A549 treated with AZD9567 at 1 μM for 4 hours (cell line): ENCODE results near the gene SSX4. TPM values are rescaled to one million over a fixed set of nuclear protein-coding genes. Genes with fewer than 3 reads are reported as not detected.

ENCODE experiments used
- total RNA-seq: library from RNA; stranded (reverse); fragments of 200-300 nt; extraction: Qiagen RNA extraction; gene quantifications from 5 replicates; pipeline ENCODE4 v1.2.3, GENCODE V29; 2022; ENCODE audit not compliant: insufficient read depth

Gene SSX4, protein sequence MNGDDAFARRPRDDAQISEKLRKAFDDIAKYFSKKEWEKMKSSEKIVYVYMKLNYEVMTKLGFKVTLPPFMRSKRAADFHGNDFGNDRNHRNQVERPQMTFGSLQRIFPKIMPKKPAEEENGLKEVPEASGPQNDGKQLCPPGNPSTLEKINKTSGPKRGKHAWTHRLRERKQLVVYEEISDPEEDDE
- total RNA-seq = not detected in 5 replicates

DNA sequence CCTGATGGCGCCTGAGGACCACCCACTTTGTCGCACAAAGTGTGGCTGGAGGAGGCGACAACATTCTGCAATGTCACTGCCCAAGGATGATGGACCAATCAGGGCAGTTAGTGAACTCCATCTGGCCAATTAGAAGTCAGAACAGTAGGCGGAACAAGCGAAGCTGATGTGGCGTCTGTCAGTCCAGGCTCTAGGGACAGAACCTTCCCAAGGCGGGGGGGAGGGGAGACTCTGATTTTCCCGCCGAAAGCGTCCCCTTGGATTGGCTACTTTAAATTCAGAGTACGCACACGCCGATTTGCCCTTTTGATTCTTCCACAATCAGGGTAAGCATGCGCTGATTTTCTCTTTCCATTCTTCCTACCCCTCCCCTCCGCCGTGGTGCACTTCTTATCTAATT is at the start of gene SSX4:
SSX4 (plus strand) TSS at position 301 of the 400 bp plus-strand sequence. CDS start 515 bp downstream, outside the sequence.

DNA sequence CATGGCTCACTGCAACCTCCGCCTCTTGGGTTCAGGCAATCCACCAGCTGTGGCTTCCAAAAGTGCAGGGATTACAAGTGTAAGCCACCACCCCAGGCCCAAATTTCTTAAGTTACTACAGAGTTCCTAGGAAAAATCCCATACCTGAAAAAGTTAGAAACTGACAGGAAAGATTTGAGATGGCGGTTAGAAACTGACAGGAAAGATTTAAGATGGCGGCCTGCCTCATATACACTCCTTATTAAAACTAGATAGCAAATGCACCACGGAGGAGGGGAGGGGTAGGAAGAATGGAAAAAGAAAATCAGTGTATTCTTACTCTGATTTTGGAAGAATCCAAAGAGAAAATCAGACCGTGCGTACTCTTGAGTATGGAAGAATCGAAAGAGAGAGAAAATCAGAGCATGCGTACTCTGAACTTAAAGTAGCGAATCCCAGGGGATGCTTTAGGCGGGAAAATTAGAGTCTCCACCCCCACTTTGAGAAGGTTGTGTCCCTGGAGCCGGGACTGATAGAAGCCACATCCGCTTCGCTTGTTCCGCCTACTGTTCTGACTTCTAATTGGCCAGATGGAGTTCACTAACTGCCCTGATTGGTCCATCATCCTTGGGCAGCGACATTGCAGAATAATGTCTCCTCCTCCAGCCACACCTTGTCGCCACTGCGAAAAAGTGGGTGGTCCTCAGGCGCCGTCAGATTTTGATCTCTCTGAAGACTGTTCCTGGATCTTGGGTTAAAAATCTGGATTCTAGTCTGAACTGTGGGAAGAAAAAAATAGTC is 26.8 kb upstream of the SSX4 start, which contains the start of gene SSX3:
SSX3 (minus strand) TSS at position 389 of the 780 bp plus-strand sequence. CDS start 1,454 bp downstream, outside the sequence.

DNA sequence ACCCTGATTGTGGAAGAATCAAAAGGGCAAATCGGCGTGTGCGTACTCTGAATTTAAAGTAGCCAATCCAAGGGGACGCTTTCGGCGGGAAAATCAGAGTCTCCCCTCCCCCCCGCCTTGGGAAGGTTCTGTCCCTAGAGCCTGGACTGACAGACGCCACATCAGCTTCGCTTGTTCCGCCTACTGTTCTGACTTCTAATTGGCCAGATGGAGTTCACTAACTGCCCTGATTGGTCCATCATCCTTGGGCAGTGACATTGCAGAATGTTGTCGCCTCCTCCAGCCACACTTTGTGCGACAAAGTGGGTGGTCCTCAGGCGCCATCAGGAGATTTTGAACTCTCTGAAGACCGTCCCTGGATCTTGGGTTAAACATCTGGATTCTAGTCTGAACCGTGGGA is 28.5 kb downstream of the SSX4 start, which contains the start of gene SSX4B:
SSX4B (minus strand) TSS at position 101 of the 400 bp plus-strand sequence. CDS start 588 bp downstream, outside the sequence.

Other genes starting within 250 kb of the SSX4 start
- gene SSX5, start 186.7 kb upstream of the SSX4 start, total RNA-seq = not detected in 5 replicates
- gene SSX1, start 128.1 kb upstream of the SSX4 start, total RNA-seq = not detected in 5 replicates
- gene SSX3, start 26.8 kb upstream of the SSX4 start, total RNA-seq = not detected in 5 replicates
- not detected in 5 replicates for gene SSX4B, start 28.4 kb downstream of the SSX4 start, total RNA-seq
- gene SLC38A5, start 86.7 kb downstream of the SSX4 start, total RNA-seq = 0.19 to 0.31 TPM (median 0.27 TPM) in 3 of 5 replicates, not detected in the others
- 69.3 to 81.1 TPM (median 71.8 TPM) in 5 replicates for gene FTSJ1, start 92.7 kb downstream of the SSX4 start, total RNA-seq
- gene PORCN, start 125.5 kb downstream of the SSX4 start, total RNA-seq = 13.8 to 17.0 TPM (median 15.7 TPM) in 5 replicates
- gene EBP, start 138.3 kb downstream of the SSX4 start, total RNA-seq = 143 to 159 TPM (median 152 TPM) in 5 replicates
- gene TBC1D25, start 156.2 kb downstream of the SSX4 start, total RNA-seq = 9.7 to 13.2 TPM (median 11.5 TPM) in 5 replicates
- gene RBM3, start 190.9 kb downstream of the SSX4 start, total RNA-seq = 319 to 550 TPM (median 376 TPM) in 5 replicates
- 52.6 to 92.4 TPM (median 87.7 TPM) in 5 replicates for gene WDR13, start 214.0 kb downstream of the SSX4 start, total RNA-seq